ENCODE results near the gene RNU5B-1.

RNU5B-1 gene

DNA sequence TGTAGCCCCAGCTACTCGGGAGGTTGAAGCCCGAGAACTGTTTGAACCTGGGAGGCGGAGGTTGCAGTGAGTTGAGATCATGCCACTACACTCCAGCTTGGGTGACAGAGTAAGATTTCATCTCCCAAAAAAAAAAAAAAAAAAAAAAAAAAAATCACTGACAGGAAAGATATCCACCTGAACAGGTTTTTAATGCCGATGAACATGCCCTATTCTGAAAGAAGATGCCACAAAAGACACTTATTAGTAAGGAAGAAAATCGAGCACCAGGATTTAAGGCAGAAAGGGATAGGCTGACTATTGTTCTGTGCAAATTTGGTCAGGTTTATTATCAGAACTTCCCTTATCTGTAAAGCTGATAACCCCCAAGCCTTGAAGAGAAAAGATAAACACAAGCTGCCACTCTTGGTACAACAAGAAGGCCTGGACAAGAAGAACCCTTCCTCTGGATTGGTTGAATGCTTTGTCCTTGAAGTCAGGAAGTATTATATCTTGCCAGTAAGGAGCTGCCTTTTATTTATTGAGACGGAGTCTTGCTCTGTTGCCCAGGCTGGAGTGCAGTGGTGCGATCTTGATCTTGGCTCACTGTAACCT, 15.1 kb upstream of the RNU5B-1 start:
- Histone ChIP-seq H3K9ac (ENCODE audit: low read length) (no peak overlapping the region), H3K4me2 (ENCODE audit: low read depth, low read length) (no peak overlapping the region), H4K20me1 (ENCODE audit: insufficient read depth, low read length) (no peaks in the 10 kb centered on the region), H2AFZ (ENCODE audit: low read length) (no peak overlapping the region), H3K9me3 (replicated peaks; ENCODE audit: insufficient read depth, low read length) (no peaks in the 10 kb centered on the region), H3K4me3 (ENCODE audit: low read length) (no peak overlapping the region), H3K27ac (ENCODE audit: low read length) (no peak overlapping the region), H3K27me3 (replicated peaks; ENCODE audit: insufficient read depth, low read length) (no peaks in the 10 kb centered on the region), H3K4me1 (ENCODE audit: low read length) (peaks cover 11% of the 10 kb centered on the region), H3F3A (ENCODE audit: insufficient read depth, low read length) (0 out of 2 replicates have a peak, but pooled peaks cover 3% of the 10 kb centered on the region), H3K36me3 (replicated peaks; ENCODE audit: insufficient read depth, low read length) (no peaks in the 10 kb centered on the region), H3K9me2 (replicated peaks; ENCODE audit: insufficient read depth, low read length) (no peaks in the 10 kb centered on the region), H3K79me2 (ENCODE audit: low read length) (peaks cover 7% of the 10 kb centered on the region)
- TF ChIP-seq EZH2phosphoT487 (IDR thresholded peaks at IDR 0.05; ENCODE audit: low read length) (no peak), EZH2 (optimal IDR thresholded peaks at IDR 0.05; ENCODE audit: low read depth, low read length) (no peak)
- TF ChIP-seq, protein P1, sequence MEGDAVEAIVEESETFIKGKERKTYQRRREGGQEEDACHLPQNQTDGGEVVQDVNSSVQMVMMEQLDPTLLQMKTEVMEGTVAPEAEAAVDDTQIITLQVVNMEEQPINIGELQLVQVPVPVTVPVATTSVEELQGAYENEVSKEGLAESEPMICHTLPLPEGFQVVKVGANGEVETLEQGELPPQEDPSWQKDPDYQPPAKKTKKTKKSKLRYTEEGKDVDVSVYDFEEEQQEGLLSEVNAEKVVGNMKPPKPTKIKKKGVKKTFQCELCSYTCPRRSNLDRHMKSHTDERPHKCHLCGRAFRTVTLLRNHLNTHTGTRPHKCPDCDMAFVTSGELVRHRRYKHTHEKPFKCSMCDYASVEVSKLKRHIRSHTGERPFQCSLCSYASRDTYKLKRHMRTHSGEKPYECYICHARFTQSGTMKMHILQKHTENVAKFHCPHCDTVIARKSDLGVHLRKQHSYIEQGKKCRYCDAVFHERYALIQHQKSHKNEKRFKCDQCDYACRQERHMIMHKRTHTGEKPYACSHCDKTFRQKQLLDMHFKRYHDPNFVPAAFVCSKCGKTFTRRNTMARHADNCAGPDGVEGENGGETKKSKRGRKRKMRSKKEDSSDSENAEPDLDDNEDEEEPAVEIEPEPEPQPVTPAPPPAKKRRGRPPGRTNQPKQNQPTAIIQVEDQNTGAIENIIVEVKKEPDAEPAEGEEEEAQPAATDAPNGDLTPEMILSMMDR (IDR thresholded peaks at IDR 0.05; ENCODE audit: low read length), result no peak
- DNase-seq, result no peak

DNA sequence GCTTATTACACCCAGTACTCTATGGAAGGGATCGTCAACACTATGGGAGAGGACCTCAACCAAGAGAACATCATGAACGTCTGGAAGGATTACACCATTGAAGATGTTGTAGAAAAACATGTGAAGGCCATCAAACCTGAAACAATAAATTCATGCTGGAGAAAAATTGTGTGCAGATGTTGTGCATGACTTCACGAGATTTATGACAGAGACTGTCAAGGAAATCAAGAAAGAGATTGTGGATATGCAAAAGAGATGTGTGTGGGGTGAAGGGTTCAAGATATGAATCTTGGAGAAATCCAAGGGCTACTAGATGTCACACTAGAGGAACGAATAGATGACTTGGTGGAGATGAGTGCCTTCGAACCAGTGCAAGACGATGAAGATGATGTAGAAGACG, 14.2 kb upstream of the RNU5B-1 start:
- no peaks in the 10 kb centered on the region for H3K36me3 ChIP-seq (replicated peaks; ENCODE audit: insufficient read depth, low read length)
- H3K4me2 ChIP-seq (ENCODE audit: low read depth, low read length), result no peak overlapping the region
- no peak overlapping the region for H3K27ac ChIP-seq (ENCODE audit: low read length)
- TF ChIP-seq EZH2phosphoT487 (IDR thresholded peaks at IDR 0.05; ENCODE audit: low read length), result no peak
- peaks cover 11% of the 10 kb centered on the region for H3K4me1 ChIP-seq (ENCODE audit: low read length)
- no peaks in the 10 kb centered on the region for H3K9me3 ChIP-seq (replicated peaks; ENCODE audit: insufficient read depth, low read length)
- no peaks in the 10 kb centered on the region for H3K9me2 ChIP-seq (replicated peaks; ENCODE audit: insufficient read depth, low read length)
- H2AFZ ChIP-seq (ENCODE audit: low read length), result no peak overlapping the region
- H3K9ac ChIP-seq (ENCODE audit: low read length), result no peak overlapping the region
- no peaks in the 10 kb centered on the region for H3K27me3 ChIP-seq (replicated peaks; ENCODE audit: insufficient read depth, low read length)
- peaks cover 7% of the 10 kb centered on the region for H3K79me2 ChIP-seq (ENCODE audit: low read length)
- DNase-seq, result no peak
- H3F3A ChIP-seq (ENCODE audit: insufficient read depth, low read length), result 0 out of 2 replicates have a peak, but pooled peaks cover 3% of the 10 kb centered on the region
- H4K20me1 ChIP-seq (ENCODE audit: insufficient read depth, low read length), result no peaks in the 10 kb centered on the region
- no peak overlapping the region for H3K4me3 ChIP-seq (ENCODE audit: low read length)

DNA sequence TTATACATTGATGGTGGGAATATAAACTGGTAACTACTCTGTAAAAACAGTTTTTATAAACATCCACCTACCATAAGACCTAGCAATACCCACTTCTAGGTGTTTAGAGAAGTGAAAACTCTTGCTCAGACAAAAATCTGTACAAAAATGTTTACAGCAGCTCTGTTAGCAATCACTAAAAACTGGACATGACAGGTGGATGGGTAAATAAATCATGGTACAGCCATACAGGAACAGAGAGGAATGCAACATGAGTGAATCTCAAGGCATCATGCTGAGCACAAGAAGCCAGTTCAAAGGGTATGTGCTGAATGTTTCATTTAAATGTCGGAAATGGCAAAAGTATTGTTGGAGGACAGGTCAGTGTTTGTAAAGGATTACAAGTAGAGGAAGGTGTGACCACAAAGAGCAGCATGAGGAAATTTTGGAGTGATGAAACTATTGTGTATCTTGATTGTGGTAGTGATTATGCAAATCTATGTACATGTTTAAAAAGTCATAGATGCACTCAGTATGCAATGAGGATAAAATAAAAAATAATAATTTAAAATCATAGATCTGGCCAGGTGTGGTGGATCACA, 11.4 kb upstream of the RNU5B-1 start:
- H3K4me1 ChIP-seq (ENCODE audit: low read length), result no peaks in the 10 kb centered on the region
- H4K20me1 ChIP-seq (ENCODE audit: insufficient read depth, low read length), result no peaks in the 10 kb centered on the region
- TF ChIP-seq EZH2 (optimal IDR thresholded peaks at IDR 0.05; ENCODE audit: low read depth, low read length) (no peak), EZH2phosphoT487 (IDR thresholded peaks at IDR 0.05; ENCODE audit: low read length) (no peak)
- TF ChIP-seq, protein P1 (IDR thresholded peaks at IDR 0.05; ENCODE audit: low read length), result no peak
- H3K79me2 ChIP-seq (ENCODE audit: low read length), result no peaks in the 10 kb centered on the region
- H3K4me3 ChIP-seq (ENCODE audit: low read length), result no peak overlapping the region
- H3K27me3 ChIP-seq (replicated peaks; ENCODE audit: insufficient read depth, low read length), result no peaks in the 10 kb centered on the region
- peaks cover 17% of the 10 kb centered on the region for H3F3A ChIP-seq (ENCODE audit: insufficient read depth, low read length)
- H3K9me3 ChIP-seq (replicated peaks; ENCODE audit: insufficient read depth, low read length), result no peaks in the 10 kb centered on the region
- no peaks in the 10 kb centered on the region for H3K36me3 ChIP-seq (replicated peaks; ENCODE audit: insufficient read depth, low read length)
- no peak overlapping the region for H2AFZ ChIP-seq (ENCODE audit: low read length)
- no peaks in the 10 kb centered on the region for H3K9me2 ChIP-seq (replicated peaks; ENCODE audit: insufficient read depth, low read length)
- no peak for DNase-seq
- no peak overlapping the region for H3K9ac ChIP-seq (ENCODE audit: low read length)
- H3K4me2 ChIP-seq (ENCODE audit: low read depth, low read length), result no peak overlapping the region
- no peak overlapping the region for H3K27ac ChIP-seq (ENCODE audit: low read length)

DNA sequence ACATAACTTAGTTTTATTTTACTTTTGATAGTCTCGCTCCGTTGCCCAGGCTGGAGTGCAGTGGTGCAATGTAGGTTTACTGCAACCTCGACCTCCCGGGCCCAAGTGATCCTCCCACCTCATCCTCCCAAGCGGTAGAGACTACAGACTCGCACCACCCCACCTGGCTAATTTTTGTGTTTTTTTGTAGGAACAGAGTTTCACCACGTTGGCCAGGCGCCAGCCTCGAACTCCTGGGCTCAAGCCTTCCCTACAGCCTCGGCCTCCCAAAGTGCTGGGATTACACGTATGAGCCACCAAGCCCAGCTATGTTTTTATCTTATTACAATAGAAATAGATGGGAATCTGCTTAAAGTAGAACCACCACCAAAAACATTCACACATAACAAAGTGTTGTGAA, 5.7 kb upstream of the RNU5B-1 start:
- no peak for DNase-seq
- no peaks in the 10 kb centered on the region for H3K9me2 ChIP-seq (replicated peaks; ENCODE audit: insufficient read depth, low read length)
- no peaks in the 10 kb centered on the region for H3K36me3 ChIP-seq (replicated peaks; ENCODE audit: insufficient read depth, low read length)
- no peaks in the 10 kb centered on the region for H3K27me3 ChIP-seq (replicated peaks; ENCODE audit: insufficient read depth, low read length)
- H3K9ac ChIP-seq (ENCODE audit: low read length), result no peak overlapping the region; the same call in 1 of the 2 replicates
- H3K9me3 ChIP-seq (replicated peaks; ENCODE audit: insufficient read depth, low read length), result no peaks in the 10 kb centered on the region
- no peaks in the 10 kb centered on the region for H3K79me2 ChIP-seq (ENCODE audit: low read length)
- no peak overlapping the region for H3K4me3 ChIP-seq (ENCODE audit: low read length)
- H3K27ac ChIP-seq (ENCODE audit: low read length), result no peak overlapping the region
- peaks cover 38% of the 10 kb centered on the region for H3F3A ChIP-seq (ENCODE audit: insufficient read depth, low read length)
- no peaks in the 10 kb centered on the region for H4K20me1 ChIP-seq (ENCODE audit: insufficient read depth, low read length)
- H3K4me1 ChIP-seq (ENCODE audit: low read length), result peaks cover 6% of the 10 kb centered on the region; the same call in 1 of the 2 replicates
- peak overlapping the region; percentile 83; the same call in 1 of the 2 replicates for H3K4me2 ChIP-seq (ENCODE audit: low read depth, low read length)
- H2AFZ ChIP-seq (ENCODE audit: low read length), result no peak overlapping the region
- no peak for TF ChIP-seq EZH2 (optimal IDR thresholded peaks at IDR 0.05; ENCODE audit: low read depth, low read length)
- TF ChIP-seq EZH2phosphoT487 (IDR thresholded peaks at IDR 0.05; ENCODE audit: low read length), result no peak
- TF ChIP-seq, protein P1 (IDR thresholded peaks at IDR 0.05; ENCODE audit: low read length), result no peak

Measured in MM.1S (cell line).